ENCODE measurements around the gene ZMYM1. TPM values are rescaled to one million over a fixed set of nuclear protein-coding genes. Genes with fewer than 3 reads are reported as not detected.
"Not testable (repeated sequence)": the region's sequence is repeated elsewhere in the genome, so short reads cannot be mapped to it uniquely, and the experiment has no call there.

Gene ZMYM1
- total RNA-seq, 4 donors from 2014 or later, result 7.3 to 19.1 (median 14.5) TPM

DNA sequence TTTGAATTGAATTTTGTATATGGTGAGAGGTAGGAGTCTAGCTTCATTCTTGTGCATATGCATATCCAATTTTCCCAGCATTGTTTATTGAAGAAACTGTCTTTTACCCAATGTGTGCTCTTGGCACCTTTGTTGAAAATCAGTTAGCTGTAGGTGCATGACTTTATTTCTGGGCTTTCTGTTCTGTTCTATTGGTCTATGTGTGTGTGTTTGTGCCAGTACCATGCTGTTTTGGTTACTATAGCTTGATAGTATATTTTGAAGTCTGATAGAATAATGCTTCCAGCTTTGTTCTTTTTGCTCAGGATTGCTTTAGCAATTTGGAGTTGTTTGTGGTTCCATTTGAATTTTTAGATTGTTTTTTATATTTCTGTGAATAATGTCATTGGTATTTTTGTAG is 9.4 kb upstream of the ZMYM1 start:
- TF ChIP-seq EP300 (IDR thresholded peaks at IDR 0.05), result no peak
- TF ChIP-seq, protein P1, sequence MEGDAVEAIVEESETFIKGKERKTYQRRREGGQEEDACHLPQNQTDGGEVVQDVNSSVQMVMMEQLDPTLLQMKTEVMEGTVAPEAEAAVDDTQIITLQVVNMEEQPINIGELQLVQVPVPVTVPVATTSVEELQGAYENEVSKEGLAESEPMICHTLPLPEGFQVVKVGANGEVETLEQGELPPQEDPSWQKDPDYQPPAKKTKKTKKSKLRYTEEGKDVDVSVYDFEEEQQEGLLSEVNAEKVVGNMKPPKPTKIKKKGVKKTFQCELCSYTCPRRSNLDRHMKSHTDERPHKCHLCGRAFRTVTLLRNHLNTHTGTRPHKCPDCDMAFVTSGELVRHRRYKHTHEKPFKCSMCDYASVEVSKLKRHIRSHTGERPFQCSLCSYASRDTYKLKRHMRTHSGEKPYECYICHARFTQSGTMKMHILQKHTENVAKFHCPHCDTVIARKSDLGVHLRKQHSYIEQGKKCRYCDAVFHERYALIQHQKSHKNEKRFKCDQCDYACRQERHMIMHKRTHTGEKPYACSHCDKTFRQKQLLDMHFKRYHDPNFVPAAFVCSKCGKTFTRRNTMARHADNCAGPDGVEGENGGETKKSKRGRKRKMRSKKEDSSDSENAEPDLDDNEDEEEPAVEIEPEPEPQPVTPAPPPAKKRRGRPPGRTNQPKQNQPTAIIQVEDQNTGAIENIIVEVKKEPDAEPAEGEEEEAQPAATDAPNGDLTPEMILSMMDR (IDR thresholded peaks at IDR 0.05), result no peak
- no peak for TF ChIP-seq POLR2A (IDR thresholded peaks at IDR 0.05; ENCODE audit: low read depth)
- TF ChIP-seq POLR2AphosphoS5 (IDR thresholded peaks at IDR 0.05), result no peak
- peaks cover 0 to 4% (median 0%) of the 10 kb centered on the region in 4 donors for H3K27me3 ChIP-seq
- no peak overlapping the region for H3K4me3 ChIP-seq
- no peaks in the 10 kb centered on the region for H3K36me3 ChIP-seq
- no peaks in the 10 kb centered on the region for H3K4me1 ChIP-seq
- H3K9me3 ChIP-seq, result peaks cover 0 to 12% (median 8%) of the 10 kb centered on the region in 4 donors
- DNase-seq (ENCODE audit: extremely low spot score), result no peak
- intact Hi-C loops (cut with DNase I), result no loop called here
- no peak overlapping the region for H3K27ac ChIP-seq (replicated peaks in 1 of 4)

DNA sequence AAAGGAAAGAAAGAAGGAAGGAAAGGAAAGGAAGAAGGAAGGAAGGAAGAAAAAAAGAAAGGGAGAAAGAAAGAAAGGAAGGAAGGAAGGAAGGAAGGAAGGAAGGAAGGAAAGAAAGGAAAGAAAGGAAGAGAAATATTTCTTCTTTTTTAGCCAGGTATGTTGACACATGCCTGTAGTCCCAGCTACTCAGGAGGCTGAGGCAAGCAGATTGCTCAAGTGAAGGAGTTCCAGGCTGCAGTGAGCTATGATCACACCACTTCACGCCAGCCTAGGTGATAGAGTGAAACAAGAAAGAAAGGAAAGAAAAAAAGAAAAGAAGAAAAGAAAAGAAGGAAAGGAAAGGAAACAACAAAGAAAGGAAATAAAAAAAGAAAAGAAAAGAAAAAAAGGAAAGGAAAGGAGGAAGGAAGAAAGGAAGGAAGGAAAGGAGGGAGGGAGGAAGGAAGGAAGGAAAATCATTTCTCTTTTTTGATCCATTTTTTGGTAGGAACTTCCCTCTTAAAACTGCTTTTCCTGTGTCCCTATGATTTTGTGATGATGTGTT is 5.8 kb upstream of the ZMYM1 start:
- H3K27ac ChIP-seq (replicated peaks in 1 of 4), result no peak overlapping the region
- H3K4me3 ChIP-seq, result no peak overlapping the region
- H3K9me3 ChIP-seq, result peaks cover 0 to 12% (median 8%) of the 10 kb centered on the region in 4 donors
- no peaks in the 10 kb centered on the region for H3K36me3 ChIP-seq
- peaks cover 0 to 9% (median 0%) of the 10 kb centered on the region in 4 donors for H3K27me3 ChIP-seq
- 94% methylated on average over 1 of the region's 1 CpG for WGBS
- intact Hi-C loops (cut with DNase I), result no loop called here
- no peak for DNase-seq (ENCODE audit: extremely low spot score)
- TF ChIP-seq, protein P1 (IDR thresholded peaks at IDR 0.05), result no peak
- TF ChIP-seq EP300 (IDR thresholded peaks at IDR 0.05) (no peak), POLR2AphosphoS5 (IDR thresholded peaks at IDR 0.05) (no peak), POLR2A (IDR thresholded peaks at IDR 0.05; ENCODE audit: low read depth) (no peak)
- H3K4me1 ChIP-seq, result no peaks in the 10 kb centered on the region

DNA sequence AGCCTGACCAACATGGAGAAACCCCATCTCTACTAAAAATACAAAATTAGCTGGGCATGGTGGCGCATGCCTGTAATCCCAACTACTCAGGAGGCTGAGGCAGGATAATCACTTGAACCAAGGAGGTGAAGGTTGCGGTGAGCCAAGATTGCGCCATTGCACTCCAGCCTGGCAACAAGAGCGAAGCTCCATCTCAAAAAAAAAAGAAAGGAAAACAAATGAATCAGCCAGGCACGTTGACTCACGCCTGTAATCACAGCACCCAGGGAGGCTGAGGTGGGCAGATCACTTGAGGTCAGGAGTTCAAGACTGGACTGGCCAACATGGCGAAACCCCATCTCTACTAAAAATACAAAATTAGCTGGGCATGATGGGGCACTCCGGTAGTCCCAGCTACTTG is 2.8 kb upstream of the ZMYM1 start:
- 92% methylated on average over 8 of the region's 8 CpGs for WGBS
- H3K27ac ChIP-seq (replicated peaks in 1 of 4); H3K9me3 ChIP-seq; H3K4me3 ChIP-seq; H3K36me3 ChIP-seq; intact Hi-C loops (cut with DNase I); H3K27me3 ChIP-seq; DNase-seq (ENCODE audit: extremely low spot score): not testable (repeated sequence)
- peaks cover 15 to 21% (median 19%) of the 10 kb centered on the region in 4 donors for H3K4me1 ChIP-seq

DNA sequence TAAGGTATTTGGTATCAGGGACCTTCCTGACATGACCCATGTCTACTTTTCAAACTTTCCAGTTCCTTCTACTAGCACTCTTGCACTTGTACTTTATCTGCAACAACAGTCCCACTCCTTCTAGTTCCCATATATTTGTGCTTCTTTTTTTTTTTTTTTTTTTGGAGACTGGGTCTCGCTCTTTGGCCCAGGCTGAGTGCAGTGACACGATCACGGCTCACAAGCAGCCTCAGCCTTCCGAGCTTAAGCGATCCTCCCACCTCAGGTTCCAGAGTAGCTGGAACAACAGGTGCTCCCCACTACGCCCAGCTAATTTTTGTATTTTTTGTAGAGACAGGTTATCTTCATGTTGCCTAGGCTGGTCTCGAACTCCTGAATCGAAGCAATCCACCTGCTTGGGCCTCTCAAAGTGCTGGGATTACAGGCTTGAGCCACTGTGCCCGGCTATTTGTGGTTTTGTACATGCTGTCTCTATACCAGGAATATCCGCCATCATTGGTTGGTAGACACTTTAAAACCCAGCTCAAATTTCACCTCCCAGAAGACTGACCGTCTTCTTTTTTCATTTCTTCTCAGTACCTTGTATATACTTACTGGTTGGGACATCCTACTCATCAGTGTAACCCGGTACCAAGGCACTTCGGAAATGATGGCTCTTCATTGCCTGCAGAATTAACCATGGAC is 1.1 kb downstream of the ZMYM1 start:
- Histone ChIP-seq H3K27me3 (peaks cover 0 to 4% (median 0%) of the 10 kb centered on the region in 4 donors), H3K4me3 (peak overlapping the region; percentile 64 to 80 (median 69)), H3K9me3 (no peaks in the 10 kb centered on the region), H3K27ac (replicated peaks in 1 of 4) (peak overlapping the region; percentile 84 to 92 (median 90)), H3K4me1 (peaks cover 15 to 21% (median 19%) of the 10 kb centered on the region in 4 donors), H3K36me3 (no peaks in the 10 kb centered on the region)
- intact Hi-C loops (cut with DNase I), result no loop called here
- DNase-seq (ENCODE audit: extremely low spot score), result no peak
- TF ChIP-seq, protein P1 (IDR thresholded peaks at IDR 0.05), result no peak
- TF ChIP-seq EP300 (IDR thresholded peaks at IDR 0.05) (no peak), POLR2AphosphoS5 (IDR thresholded peaks at IDR 0.05) (no peak), POLR2A (IDR thresholded peaks at IDR 0.05; ENCODE audit: low read depth) (no peak)
- WGBS, result 84% methylated on average over 13 of the region's 13 CpGs

DNA sequence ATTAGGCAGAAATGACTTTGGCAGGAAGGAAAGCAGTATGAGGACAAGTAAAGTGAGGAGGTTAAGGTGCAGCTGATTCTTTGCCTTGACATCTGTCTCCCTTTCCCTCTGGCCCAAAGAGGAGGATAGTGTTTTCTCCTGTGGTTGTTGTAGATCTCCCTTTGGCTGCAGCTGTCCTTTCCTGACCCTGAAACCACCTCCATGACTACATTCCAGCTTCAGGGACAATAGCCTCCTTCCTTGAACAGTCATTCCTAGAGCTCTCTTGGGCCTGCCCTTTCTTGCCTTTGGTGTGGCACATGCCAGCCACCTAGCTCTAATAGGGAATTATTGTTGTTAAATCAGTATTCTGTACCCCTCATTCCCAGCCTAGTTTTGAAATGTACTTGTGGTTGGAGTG is 6.2 kb downstream of the ZMYM1 start:
- no peak overlapping the region for H3K4me3 ChIP-seq
- peaks cover 3 to 10% (median 8%) of the 10 kb centered on the region in 4 donors for H3K4me1 ChIP-seq
- H3K36me3 ChIP-seq, result peaks cover 0 to 5% (median 0%) of the 10 kb centered on the region in 4 donors
- no peak for DNase-seq (ENCODE audit: extremely low spot score)
- no peak overlapping the region for H3K27ac ChIP-seq (replicated peaks in 1 of 4)
- TF ChIP-seq POLR2AphosphoS5 (IDR thresholded peaks at IDR 0.05) (no peak), EP300 (IDR thresholded peaks at IDR 0.05) (no peak), POLR2A (IDR thresholded peaks at IDR 0.05; ENCODE audit: low read depth) (no peak)
- intact Hi-C loops (cut with DNase I), result no loop called here
- no peaks in the 10 kb centered on the region for H3K27me3 ChIP-seq
- no peaks in the 10 kb centered on the region for H3K9me3 ChIP-seq
